HG03196 (cell line): Measurements from ENCODE around the gene FARS2.

Source experiments
- ATAC-seq: cut with Tn5 transposase; IDR thresholded peaks from one replicate; pipeline ENCODE4 v1.9.1; 2021; ENCODE audit not compliant: unreplicated experiment

Gene FARS2

GRCh38 chr6:5525209-5525608, 263.9 kb downstream of the FARS2 start:
- no peak for ATAC-seq

GRCh38 chr6:5529015-5529414, 267.7 kb downstream of the FARS2 start:
- no peak for ATAC-seq

GRCh38 chr6:5529733-5530132, 268.4 kb downstream of the FARS2 start:
- no peak for ATAC-seq

- ATAC-seq: no peak
Measured at GRCh38 chr6:5531161-5531560, 269.8 kb downstream of the FARS2 start.

GRCh38 chr6:5531853-5532375, 270.6 kb downstream of the FARS2 start:
- ATAC-seq: no peak

GRCh38 chr6:5532941-5533340, 271.6 kb downstream of the FARS2 start:
- ATAC-seq: no peak

GRCh38 chr6:5534643-5535042, 273.3 kb downstream of the FARS2 start:
- no peak for ATAC-seq

GRCh38 chr6:5536644-5537043, 275.3 kb downstream of the FARS2 start:
- ATAC-seq: no peak

- no peak for ATAC-seq
Measured at GRCh38 chr6:5537132-5537531, 275.8 kb downstream of the FARS2 start.

GRCh38 chr6:5537967-5538366, 276.7 kb downstream of the FARS2 start:
- ATAC-seq: no peak

GRCh38 chr6:5540370-5540769, 279.1 kb downstream of the FARS2 start:
- ATAC-seq: no peak

- ATAC-seq: no peak
Measured at GRCh38 chr6:5541025-5541424, 279.7 kb downstream of the FARS2 start.

- no peak for ATAC-seq
Measured at GRCh38 chr6:5541751-5542432, 280.6 kb downstream of the FARS2 start.

GRCh38 chr6:5547556-5547955, 286.2 kb downstream of the FARS2 start:
- ATAC-seq: no peak

GRCh38 chr6:5550631-5551030, 289.3 kb downstream of the FARS2 start:
- ATAC-seq: no peak

- ATAC-seq: no peak
Measured at GRCh38 chr6:5552243-5552642, 290.9 kb downstream of the FARS2 start.

GRCh38 chr6:5553767-5554166, 292.5 kb downstream of the FARS2 start:
- no peak for ATAC-seq

GRCh38 chr6:5554226-5554625, 292.9 kb downstream of the FARS2 start:
- ATAC-seq: no peak

GRCh38 chr6:5556011-5556410, 294.7 kb downstream of the FARS2 start:
- no peak for ATAC-seq

GRCh38 chr6:5557506-5557905, 296.2 kb downstream of the FARS2 start:
- ATAC-seq: no peak

- ATAC-seq: no peak
Measured at GRCh38 chr6:5559651-5560050, 298.3 kb downstream of the FARS2 start.

- ATAC-seq: no peak
Measured at GRCh38 chr6:5562277-5562676, 301.0 kb downstream of the FARS2 start.

GRCh38 chr6:5563086-5563485, 301.8 kb downstream of the FARS2 start:
- no peak for ATAC-seq
